HepG2 (cell line): ENCODE measurements around the gene CYRIA.

Experiments
- EZH2 ChIP-seq: conservative IDR thresholded peaks from 2 replicates; pipeline ENCODE4 v1.6.1; 2012; ENCODE audit warnings: mild to moderate bottlenecking, low read depth, low read length, moderate library complexity
- PLRG1 ChIP-seq: fragments of 450-650 bp; conservative IDR thresholded peaks from 2 replicates; pipeline ENCODE4 v1.6.1; 2016
- POLR2AphosphoS5 ChIP-seq: IDR thresholded peaks from 2 replicates; pipeline ENCODE4 v1.6.1; 2012; ENCODE audit warnings: low read depth, low read length
- PTBP1 ChIP-seq: fragments of 200-400 bp; formaldehyde crosslinking; IDR thresholded peaks from 2 replicates; pipeline ENCODE4 v1.6.1; 2018; ENCODE audit warnings: low read length, low read depth; ENCODE audit not compliant: poor library complexity, severe bottlenecking
- SIN3A ChIP-seq: IDR thresholded peaks from 2 replicates; pipeline ENCODE4 v1.6.1; 2011; ENCODE audit warnings: low read depth, mild to moderate bottlenecking, control low read depth, low read length, borderline replicate concordance
- YY1 ChIP-seq: IDR thresholded peaks from 2 replicates; pipeline ENCODE4 v1.6.1; 2011; ENCODE audit warnings: low read length, low read depth, moderate library complexity, mild to moderate bottlenecking; ENCODE audit not compliant: insufficient read depth, insufficient replicate concordance
- ZKSCAN1 ChIP-seq: fragments of 150-350 bp; IDR thresholded peaks from 2 replicates; pipeline ENCODE4 v1.6.1; 2014; ENCODE audit warnings: low read length
- ZNF326 ChIP-seq: sonication (generic); formaldehyde crosslinking; IDR thresholded peaks from 2 replicates; pipeline ENCODE4 v1.4.0; 2020; ENCODE audit warnings: missing genetic modification reagents, borderline replicate concordance
- ZNF546 ChIP-seq: sonication (generic); formaldehyde crosslinking; conservative IDR thresholded peaks from 2 replicates; pipeline ENCODE4 v1.8.1; 2023; ENCODE audit warnings: mild to moderate bottlenecking, missing genetic modification reagents
- ZZZ3 ChIP-seq: sonication (generic); formaldehyde crosslinking; IDR thresholded peaks from 2 replicates; pipeline ENCODE4 v1.4.0; 2020; ENCODE audit warnings: missing genetic modification reagents, mild to moderate bottlenecking, borderline replicate concordance
- TF ChIP-seq, protein P1 (sequence below): sonication (generic); formaldehyde crosslinking; IDR thresholded peaks from 2 replicates; pipeline ENCODE4 v1.8.0; 2022; ENCODE audit warnings: mild to moderate bottlenecking, missing genetic modification reagents, borderline replicate concordance
- TF ChIP-seq, protein P2 (sequence below): IDR thresholded peaks from 2 replicates; pipeline ENCODE4 v1.6.1; 2016; ENCODE audit warnings: missing genetic modification reagents, missing compliant biosample characterization
- TF ChIP-seq, protein P3 (sequence below): sonication (generic); formaldehyde crosslinking; IDR thresholded peaks from one replicate; pipeline ENCODE4 v1.5.1; 2020; ENCODE audit warnings: mild to moderate bottlenecking, missing genetic modification reagents; ENCODE audit errors: not compliant biosample characterization

DNA sequence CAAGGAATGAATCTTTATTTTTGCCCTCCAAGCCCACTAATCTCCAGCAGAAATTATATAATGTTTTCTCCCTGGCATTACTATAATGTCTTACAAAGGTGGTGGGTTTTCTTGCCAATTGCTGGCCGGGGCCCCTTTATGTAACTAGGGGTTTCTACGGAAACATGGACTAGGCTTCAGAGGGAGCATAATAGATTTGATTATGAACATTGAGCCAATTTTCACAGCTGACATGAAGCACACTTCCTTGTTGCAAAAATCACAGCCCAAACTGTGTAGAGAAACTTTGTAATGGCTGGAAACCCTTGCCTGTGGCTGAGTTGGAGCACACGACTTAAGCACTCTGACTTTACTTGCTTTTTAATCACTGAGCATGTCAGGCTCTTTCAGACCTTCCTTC lies 3.8 kb upstream of the CYRIA start:
- TF ChIP-seq EZH2 (no peak), ZKSCAN1 (no peak), ZZZ3 (CRISPR knock-in tag) (no peak), ZNF546 (CRISPR knock-in tag) (no peak), PTBP1 (no peak), YY1 (no peak), PLRG1 (no peak), ZNF326 (CRISPR knock-in tag) (no peak), POLR2AphosphoS5 (no peak), SIN3A (no peak)
- TF ChIP-seq, protein P1, sequence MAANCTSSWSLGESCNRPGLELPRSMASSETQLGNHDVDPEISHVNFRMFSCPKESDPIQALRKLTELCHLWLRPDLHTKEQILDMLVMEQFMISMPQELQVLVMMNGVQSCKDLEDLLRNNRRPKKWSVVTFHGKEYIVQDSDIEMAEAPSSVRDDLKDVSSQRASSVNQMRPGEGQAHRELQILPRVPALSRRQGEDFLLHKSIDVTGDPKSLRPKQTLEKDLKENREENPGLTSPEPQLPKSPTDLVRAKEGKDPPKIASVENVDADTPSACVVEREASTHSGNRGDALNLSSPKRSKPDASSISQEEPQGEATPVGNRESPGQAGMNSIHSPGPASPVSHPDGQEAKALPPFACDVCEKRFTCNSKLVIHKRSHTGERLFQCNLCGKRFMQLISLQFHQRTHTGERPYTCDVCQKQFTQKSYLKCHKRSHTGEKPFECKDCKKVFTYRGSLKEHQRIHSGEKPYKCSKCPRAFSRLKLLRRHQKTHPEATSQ: no peak
- TF ChIP-seq, protein P2, sequence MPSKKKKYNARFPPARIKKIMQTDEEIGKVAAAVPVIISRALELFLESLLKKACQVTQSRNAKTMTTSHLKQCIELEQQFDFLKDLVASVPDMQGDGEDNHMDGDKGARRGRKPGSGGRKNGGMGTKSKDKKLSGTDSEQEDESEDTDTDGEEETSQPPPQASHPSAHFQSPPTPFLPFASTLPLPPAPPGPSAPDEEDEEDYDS (CRISPR knock-in tag): no peak
- TF ChIP-seq, protein P3, sequence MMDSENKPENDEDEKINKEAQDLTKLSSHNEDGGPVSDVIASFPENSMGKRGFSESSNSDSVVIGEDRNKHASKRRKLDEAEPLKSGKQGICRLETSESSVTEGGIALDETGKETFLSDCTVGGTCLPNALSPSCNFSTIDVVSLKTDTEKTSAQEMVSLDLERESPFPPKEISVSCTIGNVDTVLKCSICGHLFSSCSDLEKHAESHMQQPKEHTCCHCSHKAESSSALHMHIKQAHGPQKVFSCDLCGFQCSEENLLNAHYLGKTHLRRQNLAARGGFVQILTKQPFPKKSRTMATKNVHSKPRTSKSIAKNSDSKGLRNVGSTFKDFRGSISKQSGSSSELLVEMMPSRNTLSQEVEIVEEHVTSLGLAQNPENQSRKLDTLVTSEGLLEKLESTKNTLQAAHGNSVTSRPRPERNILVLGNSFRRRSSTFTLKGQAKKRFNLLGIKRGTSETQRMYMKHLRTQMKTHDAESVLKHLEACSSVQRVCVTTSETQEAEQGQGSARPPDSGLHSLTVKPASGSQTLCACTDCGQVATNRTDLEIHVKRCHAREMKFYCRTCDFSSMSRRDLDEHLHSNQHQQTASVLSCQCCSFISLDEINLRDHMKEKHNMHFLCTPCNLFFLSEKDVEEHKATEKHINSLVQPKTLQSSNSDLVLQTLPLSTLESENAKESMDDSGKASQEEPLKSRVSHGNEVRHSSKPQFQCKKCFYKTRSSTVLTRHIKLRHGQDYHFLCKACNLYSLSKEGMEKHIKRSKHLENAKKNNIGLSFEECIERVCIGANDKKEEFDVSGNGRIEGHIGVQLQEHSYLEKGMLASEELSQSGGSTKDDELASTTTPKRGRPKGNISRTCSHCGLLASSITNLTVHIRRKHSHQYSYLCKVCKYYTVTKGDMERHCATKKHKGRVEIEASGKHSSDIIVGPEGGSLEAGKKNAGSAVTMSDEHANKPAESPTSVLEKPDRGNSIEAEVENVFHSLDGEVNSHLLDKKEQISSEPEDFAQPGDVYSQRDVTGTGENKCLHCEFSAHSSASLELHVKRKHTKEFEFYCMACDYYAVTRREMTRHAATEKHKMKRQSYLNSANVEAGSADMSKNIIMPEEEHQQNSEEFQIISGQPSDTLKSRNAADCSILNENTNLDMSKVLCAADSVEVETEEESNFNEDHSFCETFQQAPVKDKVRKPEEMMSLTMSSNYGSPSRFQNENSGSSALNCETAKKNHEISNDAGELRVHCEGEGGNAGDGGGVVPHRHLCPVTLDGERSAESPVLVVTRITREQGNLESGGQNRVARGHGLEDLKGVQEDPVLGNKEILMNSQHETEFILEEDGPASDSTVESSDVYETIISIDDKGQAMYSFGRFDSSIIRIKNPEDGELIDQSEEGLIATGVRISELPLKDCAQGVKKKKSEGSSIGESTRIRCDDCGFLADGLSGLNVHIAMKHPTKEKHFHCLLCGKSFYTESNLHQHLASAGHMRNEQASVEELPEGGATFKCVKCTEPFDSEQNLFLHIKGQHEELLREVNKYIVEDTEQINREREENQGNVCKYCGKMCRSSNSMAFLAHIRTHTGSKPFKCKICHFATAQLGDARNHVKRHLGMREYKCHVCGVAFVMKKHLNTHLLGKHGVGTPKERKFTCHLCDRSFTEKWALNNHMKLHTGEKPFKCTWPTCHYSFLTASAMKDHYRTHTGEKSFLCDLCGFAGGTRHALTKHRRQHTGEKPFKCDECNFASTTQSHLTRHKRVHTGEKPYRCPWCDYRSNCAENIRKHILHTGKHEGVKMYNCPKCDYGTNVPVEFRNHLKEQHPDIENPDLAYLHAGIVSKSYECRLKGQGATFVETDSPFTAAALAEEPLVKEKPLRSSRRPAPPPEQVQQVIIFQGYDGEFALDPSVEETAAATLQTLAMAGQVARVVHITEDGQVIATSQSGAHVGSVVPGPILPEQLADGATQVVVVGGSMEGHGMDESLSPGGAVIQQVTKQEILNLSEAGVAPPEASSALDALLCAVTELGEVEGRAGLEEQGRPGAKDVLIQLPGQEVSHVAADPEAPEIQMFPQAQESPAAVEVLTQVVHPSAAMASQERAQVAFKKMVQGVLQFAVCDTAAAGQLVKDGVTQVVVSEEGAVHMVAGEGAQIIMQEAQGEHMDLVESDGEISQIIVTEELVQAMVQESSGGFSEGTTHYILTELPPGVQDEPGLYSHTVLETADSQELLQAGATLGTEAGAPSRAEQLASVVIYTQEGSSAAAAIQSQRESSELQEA (CRISPR knock-in tag): no peak
